ENCODE data around the gene KLHL24. TPM values are rescaled to one million over a fixed set of nuclear protein-coding genes. Genes with fewer than 3 reads are reported as not detected.

Gene KLHL24
- total RNA-seq, 1 donor from 2014 or later = 228 TPM

DNA sequence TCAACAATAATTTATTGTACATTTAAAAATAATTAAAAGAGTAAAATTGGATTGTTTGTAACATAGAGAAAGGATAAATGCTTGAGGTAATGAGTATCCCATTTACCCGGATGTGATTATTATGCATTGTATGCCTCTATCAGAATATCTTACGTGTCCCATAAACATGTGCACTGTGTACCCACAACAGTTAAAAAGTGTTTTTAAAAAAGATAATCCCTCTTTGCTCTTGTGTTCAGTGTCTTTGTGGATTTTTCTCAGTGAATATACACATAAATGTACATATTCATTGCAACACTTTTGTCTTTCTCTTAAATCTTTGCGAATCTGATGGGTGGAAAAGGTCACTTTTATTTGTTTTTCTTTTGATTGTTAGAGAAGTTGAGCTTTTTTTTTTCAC is 82.6 kb downstream of the KLHL24 start:
- ATAC-seq (no peak), DNase-seq (ENCODE audit: missing footprints) (no peak)
- intact Hi-C loops (cut with DNase I) = no loop called here

DNA sequence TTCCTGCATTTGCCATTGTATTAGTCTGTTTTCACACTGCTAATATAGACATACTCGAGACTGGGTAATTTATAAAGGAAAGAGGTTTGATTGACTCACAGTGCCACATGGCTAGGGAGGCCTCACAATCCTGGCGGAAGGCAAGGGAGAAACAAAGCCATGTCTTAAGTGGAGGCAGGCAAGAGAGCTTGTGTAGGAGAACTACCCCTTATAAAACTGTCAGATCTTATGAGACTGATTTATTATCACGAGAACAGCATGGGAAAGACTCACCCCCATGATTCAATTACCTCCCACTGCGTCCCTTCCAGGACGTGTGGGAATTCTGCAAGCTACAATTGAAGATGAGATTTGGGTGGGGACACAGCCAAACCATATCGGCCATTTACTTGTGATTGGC is 90.0 kb downstream of the KLHL24 start:
- ATAC-seq (no peak), DNase-seq (ENCODE audit: missing footprints) (no peak)
- intact Hi-C loops (cut with DNase I) = no loop called here

DNA sequence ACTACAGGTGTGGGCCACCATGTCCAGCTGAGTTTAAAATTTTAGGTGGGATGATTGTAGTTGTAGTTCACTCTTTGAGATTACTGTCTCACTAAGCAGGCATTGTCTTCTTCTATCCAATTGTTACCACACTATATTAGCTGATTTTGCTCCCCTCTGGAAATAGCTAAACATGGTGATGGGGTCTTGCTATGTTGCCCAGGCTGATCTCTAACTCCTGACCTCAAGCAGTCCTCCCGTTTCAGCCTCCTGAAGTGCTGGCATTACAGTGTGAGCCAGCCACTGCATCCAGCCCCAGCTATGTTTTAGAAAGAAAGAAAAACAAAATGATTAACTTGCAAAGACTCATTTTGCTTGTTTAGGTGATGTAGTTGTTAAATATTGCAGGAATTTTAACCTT is 92.8 kb downstream of the KLHL24 start:
- ATAC-seq (no peak), DNase-seq (ENCODE audit: missing footprints) (no peak)
- intact Hi-C loops (cut with DNase I) = no loop called here

DNA sequence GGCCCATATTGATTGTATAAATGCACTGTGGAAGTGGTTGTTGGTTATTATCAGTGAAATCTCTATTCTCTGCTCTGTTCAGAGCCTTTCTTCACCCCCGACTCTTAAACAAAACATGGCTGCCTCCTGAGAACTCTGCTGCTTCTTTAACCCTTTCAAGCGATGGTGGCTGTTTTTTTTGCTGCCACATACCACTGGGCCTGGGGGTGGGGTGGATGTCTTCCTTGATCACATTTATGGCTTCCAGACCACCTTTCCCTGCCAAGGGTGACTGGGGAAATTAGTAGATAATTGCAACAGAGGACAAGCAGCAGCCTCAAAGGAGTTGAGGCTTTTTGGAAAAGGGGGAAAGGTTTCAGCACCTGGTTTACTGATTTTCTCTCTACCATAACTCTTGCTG is 94.9 kb downstream of the KLHL24 start:
- ATAC-seq (no peak), DNase-seq (ENCODE audit: missing footprints) (no peak)
- intact Hi-C loops (cut with DNase I) = no loop called here

DNA sequence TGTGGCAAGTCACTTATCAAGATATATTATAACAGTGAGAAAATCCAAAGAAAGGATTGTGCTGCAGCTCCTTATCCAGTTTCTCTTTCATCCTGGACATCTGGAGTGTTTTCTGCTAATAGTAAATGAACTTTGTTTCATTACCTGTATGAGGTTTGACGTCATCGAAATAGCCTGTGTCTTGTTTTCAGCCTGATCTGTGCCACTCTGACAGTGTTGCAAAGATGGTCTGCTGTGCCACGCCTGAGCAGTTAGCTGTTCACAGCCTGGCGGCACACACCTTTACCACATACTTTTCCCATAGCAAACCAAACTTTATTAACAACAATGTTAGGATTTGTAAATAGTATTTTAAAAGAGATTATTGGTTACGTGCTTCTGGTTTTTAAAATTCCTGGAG is 96.2 kb downstream of the KLHL24 start:
- intact Hi-C loops (cut with DNase I) = no loop called here
- ATAC-seq = no peak
- no peak for DNase-seq (ENCODE audit: missing footprints)

DNA sequence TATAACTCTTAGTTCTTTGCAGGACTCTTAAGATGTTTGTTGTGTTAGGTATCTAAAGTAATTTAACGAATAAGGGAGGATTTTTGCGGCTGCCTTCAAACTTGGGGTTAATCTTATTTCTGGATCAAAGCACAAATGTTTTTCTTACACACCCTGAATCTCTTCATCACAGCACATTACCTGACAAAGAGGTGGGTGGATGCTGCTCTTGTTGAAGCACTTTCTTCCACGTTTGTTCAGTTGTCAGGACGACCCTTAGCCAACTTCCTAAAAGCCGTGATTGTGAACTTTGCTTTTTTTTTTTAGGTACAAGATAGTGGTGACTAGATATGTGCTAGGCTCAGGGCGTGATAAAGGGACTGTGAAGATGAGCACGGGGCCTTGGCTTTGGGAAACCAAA is 98.1 kb downstream of the KLHL24 start:
- ATAC-seq = no peak
- intact Hi-C loops (cut with DNase I) = no loop called here

More for the DNA sequence above, 98.1 kb downstream of the KLHL24 start:
- no peak for DNase-seq (ENCODE audit: missing footprints)

Other genes with a start within 250 kb of the KLHL24 start
- 0.22 TPM for gene MCF2L2, start 207.0 kb upstream of the KLHL24 start, total RNA-seq
- gene KLHL6, start 79.9 kb upstream of the KLHL24 start, total RNA-seq = 0.97 TPM
- 9.0 TPM for gene YEATS2, start 62.2 kb downstream of the KLHL24 start, total RNA-seq
- 2.2 TPM for gene MAP6D1, start 190.0 kb downstream of the KLHL24 start, total RNA-seq
- gene PARL, start 249.3 kb downstream of the KLHL24 start, total RNA-seq = 56.5 TPM